ENCODE measurements around the gene BAIAP2. TPM values are rescaled to one million over a fixed set of nuclear protein-coding genes. Genes with fewer than 3 reads are reported as not detected.

BAIAP2 gene
- total RNA-seq, 1 donor from 2014 or later, result 48.9 TPM

- Mint-ChIP-seq H3K36me3 (peaks cover 6% of the 10 kb centered on the region), H3K9me3 (no peaks in the 10 kb centered on the region)
- TF ChIP-seq, protein P1, sequence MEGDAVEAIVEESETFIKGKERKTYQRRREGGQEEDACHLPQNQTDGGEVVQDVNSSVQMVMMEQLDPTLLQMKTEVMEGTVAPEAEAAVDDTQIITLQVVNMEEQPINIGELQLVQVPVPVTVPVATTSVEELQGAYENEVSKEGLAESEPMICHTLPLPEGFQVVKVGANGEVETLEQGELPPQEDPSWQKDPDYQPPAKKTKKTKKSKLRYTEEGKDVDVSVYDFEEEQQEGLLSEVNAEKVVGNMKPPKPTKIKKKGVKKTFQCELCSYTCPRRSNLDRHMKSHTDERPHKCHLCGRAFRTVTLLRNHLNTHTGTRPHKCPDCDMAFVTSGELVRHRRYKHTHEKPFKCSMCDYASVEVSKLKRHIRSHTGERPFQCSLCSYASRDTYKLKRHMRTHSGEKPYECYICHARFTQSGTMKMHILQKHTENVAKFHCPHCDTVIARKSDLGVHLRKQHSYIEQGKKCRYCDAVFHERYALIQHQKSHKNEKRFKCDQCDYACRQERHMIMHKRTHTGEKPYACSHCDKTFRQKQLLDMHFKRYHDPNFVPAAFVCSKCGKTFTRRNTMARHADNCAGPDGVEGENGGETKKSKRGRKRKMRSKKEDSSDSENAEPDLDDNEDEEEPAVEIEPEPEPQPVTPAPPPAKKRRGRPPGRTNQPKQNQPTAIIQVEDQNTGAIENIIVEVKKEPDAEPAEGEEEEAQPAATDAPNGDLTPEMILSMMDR (IDR thresholded peaks at IDR 0.05; ENCODE audit: unreplicated experiment), result no peak
These were observed 45.1 kb downstream of the BAIAP2 start for GRCh38 chr17:81080019-81080418.

DNA sequence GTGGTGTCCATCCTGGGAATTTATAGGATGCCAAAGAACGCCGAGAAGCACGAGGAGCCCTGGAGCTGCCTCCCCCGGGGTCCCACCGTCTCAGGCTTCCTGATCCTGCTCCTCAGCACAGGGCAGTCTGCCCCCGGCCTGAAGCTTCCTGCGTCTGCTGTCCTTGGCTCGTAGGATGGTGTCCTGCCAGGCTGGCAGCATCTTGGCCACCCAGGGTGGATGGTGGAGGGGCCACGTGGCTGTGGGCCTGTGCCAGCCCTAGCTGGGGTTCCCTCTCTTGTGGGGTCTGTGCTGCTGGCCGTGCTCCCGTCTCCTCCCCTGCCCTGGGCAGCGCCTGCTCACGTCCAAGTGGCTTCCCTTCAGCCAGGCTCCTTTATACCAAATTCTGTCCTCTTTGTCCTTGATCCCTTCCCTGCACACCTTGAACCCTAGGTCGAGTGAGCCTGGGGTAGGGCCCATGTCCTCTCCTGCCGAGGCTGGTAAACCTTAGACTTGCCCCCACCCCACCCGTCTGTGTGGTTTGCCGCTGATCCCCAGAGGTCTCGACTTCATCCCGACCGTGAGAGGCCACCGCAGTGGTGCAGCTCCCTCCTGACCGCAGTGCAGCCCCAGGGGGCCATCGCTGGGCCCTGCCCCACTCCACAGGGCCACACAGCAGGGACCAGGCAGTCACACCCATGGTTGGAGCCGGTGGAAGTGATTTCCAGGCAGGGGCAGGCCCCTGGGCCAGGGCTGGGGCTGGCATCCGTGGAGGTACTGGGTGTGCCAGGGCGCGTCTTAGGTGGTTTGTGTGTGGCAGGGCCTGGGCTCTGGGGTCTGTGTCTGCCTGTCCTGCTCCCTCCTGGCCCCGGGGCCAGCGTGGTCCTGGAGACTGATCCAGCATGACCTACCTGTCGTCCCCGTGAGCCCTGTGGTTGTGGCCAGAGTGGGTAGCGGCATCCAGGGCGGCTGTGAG lies 46.5 kb downstream of the BAIAP2 start:
- no peak for DNase-seq (ENCODE audit: low spot score in 2 of 2, unreplicated experiment in 2 of 2)
- H3K4me1 Mint-ChIP-seq, result peaks cover 2% of the 10 kb centered on the region
- peaks cover 6% of the 10 kb centered on the region for H3K36me3 Mint-ChIP-seq
- TF ChIP-seq, protein P1 (IDR thresholded peaks at IDR 0.05; ENCODE audit: unreplicated experiment), result no peak
- no peaks in the 10 kb centered on the region for H3K9me3 Mint-ChIP-seq
- no peak overlapping the region for H3K27ac Mint-ChIP-seq
- H3K27me3 Mint-ChIP-seq (ENCODE audit: low read depth), result no peaks in the 10 kb centered on the region
- H3K4me3 Mint-ChIP-seq, result no peak overlapping the region

More at GRCh38 chr17:81080019-81080418, 45.1 kb downstream of the BAIAP2 start:
- Mint-ChIP-seq H3K27me3 (ENCODE audit: low read depth) (no peaks in the 10 kb centered on the region), H3K4me3 (no peak overlapping the region), H3K4me1 (peaks cover 2% of the 10 kb centered on the region), H3K27ac (no peak overlapping the region)
- DNase-seq (ENCODE audit: low spot score in 2 of 2, unreplicated experiment in 2 of 2), result no peak

DNA sequence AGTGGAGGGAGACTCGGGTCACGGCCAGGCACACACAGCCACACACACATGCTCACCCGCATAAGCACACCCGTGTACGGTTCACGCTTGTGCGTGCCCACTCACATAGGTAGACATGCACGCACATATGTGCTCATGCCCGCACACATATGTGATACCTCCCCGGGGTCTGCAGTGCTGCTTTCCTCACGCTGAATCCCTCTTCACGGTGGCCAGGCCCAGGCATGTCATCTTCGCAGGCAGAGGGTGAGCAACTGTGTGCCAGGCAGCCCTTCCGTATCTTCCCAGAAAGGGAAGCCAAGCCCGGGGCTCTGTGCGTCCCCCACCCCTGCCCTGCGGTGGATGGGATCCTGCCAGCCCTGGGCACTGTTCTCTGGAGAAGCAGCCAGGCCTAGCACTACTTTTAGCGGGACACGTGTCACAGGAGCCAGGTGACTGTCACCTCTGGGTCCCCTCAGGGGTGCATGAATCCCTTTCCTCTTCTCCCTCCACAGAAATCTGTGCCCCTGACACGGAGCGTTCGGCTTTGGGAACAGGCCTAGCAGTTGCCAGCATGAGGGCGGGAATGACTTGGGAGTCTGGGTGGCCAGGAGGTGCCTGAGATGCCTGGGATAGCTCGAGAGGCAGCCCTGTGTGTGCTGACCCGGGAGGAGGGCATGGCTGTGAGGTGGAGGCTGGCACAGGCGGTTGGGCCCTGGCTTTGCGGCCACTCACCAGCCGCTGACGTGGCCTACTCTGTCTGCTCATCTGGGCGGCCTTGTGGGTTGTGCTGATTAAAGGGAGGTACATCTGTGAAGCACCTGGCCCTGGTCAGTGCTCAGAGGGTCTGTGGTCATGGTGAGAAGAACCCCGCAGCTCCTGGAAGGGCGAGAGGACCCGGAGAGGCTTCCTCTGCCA lies 47.5 kb downstream of the BAIAP2 start:
- Mint-ChIP-seq H3K27me3 (ENCODE audit: low read depth) (no peaks in the 10 kb centered on the region), H3K9me3 (no peaks in the 10 kb centered on the region), H3K4me3 (no peak overlapping the region), H3K36me3 (peaks cover 9% of the 10 kb centered on the region), H3K4me1 (peaks cover 2% of the 10 kb centered on the region), H3K27ac (no peak overlapping the region)
- TF ChIP-seq, protein P1 (IDR thresholded peaks at IDR 0.05; ENCODE audit: unreplicated experiment), result no peak
- no peak for DNase-seq (ENCODE audit: low spot score in 2 of 2, unreplicated experiment in 2 of 2)

DNA sequence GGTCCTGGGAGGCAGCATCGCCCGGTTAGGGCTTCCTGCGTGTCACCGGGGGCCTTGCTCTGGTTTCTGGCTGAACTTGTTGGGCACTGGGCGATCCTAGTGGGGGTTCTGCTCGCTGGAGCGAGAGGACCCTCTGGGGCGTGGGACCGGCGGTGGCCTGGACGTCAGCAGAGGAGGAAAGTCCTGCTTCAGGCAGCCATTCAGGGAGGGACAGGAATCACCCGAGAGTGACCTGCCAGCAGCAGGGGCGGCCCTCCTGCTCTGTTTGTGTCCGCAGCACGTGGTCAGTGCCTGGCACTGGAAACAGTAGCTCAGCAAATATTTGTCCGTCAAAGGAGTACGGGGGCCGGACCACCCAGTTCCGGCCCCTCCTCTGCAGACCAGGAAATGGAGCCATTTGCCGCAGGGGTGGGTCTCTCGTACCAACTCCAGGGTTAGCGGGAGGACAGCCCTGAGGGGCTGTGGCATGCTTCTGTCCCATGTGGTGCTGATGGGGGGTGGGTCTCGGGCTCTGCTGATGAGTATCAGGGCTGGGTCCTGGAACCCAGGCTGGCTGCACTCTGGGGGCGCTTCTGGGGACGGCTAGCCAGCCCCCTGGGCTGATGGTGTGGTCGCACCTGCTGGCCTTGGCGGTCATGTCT lies 48.3 kb downstream of the BAIAP2 start:
- H3K36me3 Mint-ChIP-seq, result peaks cover 9% of the 10 kb centered on the region
- no peak overlapping the region for H3K27ac Mint-ChIP-seq
- H3K4me1 Mint-ChIP-seq, result peaks cover 2% of the 10 kb centered on the region
- no peaks in the 10 kb centered on the region for H3K27me3 Mint-ChIP-seq (ENCODE audit: low read depth)
- H3K4me3 Mint-ChIP-seq, result no peak overlapping the region
- DNase-seq (ENCODE audit: low spot score in 2 of 2, unreplicated experiment in 2 of 2), result no peak
- TF ChIP-seq, protein P1 (IDR thresholded peaks at IDR 0.05; ENCODE audit: unreplicated experiment), result no peak
- no peaks in the 10 kb centered on the region for H3K9me3 Mint-ChIP-seq

- H3K27me3 Mint-ChIP-seq (ENCODE audit: low read depth), result no peaks in the 10 kb centered on the region
- H3K36me3 Mint-ChIP-seq, result peaks cover 3% of the 10 kb centered on the region
- H3K27ac Mint-ChIP-seq, result no peak overlapping the region
- no peak overlapping the region for H3K4me3 Mint-ChIP-seq
- peaks cover 2% of the 10 kb centered on the region for H3K4me1 Mint-ChIP-seq
- no peak for DNase-seq (ENCODE audit: low spot score in 2 of 2, unreplicated experiment in 2 of 2)
- TF ChIP-seq, protein P1 (IDR thresholded peaks at IDR 0.05; ENCODE audit: unreplicated experiment), result no peak
- H3K9me3 Mint-ChIP-seq, result no peaks in the 10 kb centered on the region
These were observed 49.9 kb downstream of the BAIAP2 start for GRCh38 chr17:81084680-81085419.
